ENCODE measurements around the gene GALNTL6.

The GALNTL6 gene

GRCh38 chr4:172011196-172011595, 198.0 kb downstream of the GALNTL6 start:
- no peak for DNase-seq

- DNase-seq, result no peak
These were observed 205.2 kb downstream of the GALNTL6 start for GRCh38 chr4:172018358-172018757.

GRCh38 chr4:172035562-172035961, 222.4 kb downstream of the GALNTL6 start:
- DNase-seq, result no peak

- no peak for DNase-seq
These were observed 227.6 kb downstream of the GALNTL6 start for GRCh38 chr4:172040766-172041165.

- DNase-seq, result no peak
These were observed 229.5 kb downstream of the GALNTL6 start for GRCh38 chr4:172042714-172043114.

- no peak for DNase-seq
These were observed 232.8 kb downstream of the GALNTL6 start for GRCh38 chr4:172045981-172046380.

- no peak for DNase-seq
These were observed 235.5 kb downstream of the GALNTL6 start for GRCh38 chr4:172048666-172049065.

- no peak for DNase-seq
These were observed 237.7 kb downstream of the GALNTL6 start for GRCh38 chr4:172050911-172051310.

- DNase-seq, result no peak
These were observed 241.8 kb downstream of the GALNTL6 start for GRCh38 chr4:172055046-172055445.

- DNase-seq, result no peak
These were observed 242.3 kb downstream of the GALNTL6 start for GRCh38 chr4:172055498-172055897.

GRCh38 chr4:172061204-172061603, 248.0 kb downstream of the GALNTL6 start:
- no peak for DNase-seq

GRCh38 chr4:172068506-172068905, 255.3 kb downstream of the GALNTL6 start:
- no peak for DNase-seq

- no peak for DNase-seq
These were observed 260.4 kb downstream of the GALNTL6 start for GRCh38 chr4:172073590-172073989.

- DNase-seq, result no peak
These were observed 270.1 kb downstream of the GALNTL6 start for GRCh38 chr4:172083272-172083671.

GRCh38 chr4:172088556-172088955, 275.4 kb downstream of the GALNTL6 start:
- no peak for DNase-seq

- no peak for DNase-seq
These were observed 282.0 kb downstream of the GALNTL6 start for GRCh38 chr4:172095161-172095560.

- DNase-seq, result no peak
These were observed 283.6 kb downstream of the GALNTL6 start for GRCh38 chr4:172096786-172097185.

GRCh38 chr4:172099376-172099775, 286.2 kb downstream of the GALNTL6 start:
- DNase-seq, result no peak

GRCh38 chr4:172103456-172103855, 290.3 kb downstream of the GALNTL6 start:
- DNase-seq, result no peak

GRCh38 chr4:172104539-172104938, 291.3 kb downstream of the GALNTL6 start:
- no peak for DNase-seq

GRCh38 chr4:172105918-172106317, 292.7 kb downstream of the GALNTL6 start:
- DNase-seq, result no peak

- no peak for DNase-seq
These were observed 296.3 kb downstream of the GALNTL6 start for GRCh38 chr4:172109466-172109865.

GRCh38 chr4:172124656-172125308, 311.6 kb downstream of the GALNTL6 start:
- no peak for DNase-seq

GRCh38 chr4:172125443-172125842, 312.2 kb downstream of the GALNTL6 start:
- no peak for DNase-seq

GRCh38 chr4:172127168-172127567, 314.0 kb downstream of the GALNTL6 start:
- DNase-seq, result no peak
